ENCODE results near the gene ENGASE. TPM values are rescaled to one million over a fixed set of nuclear protein-coding genes. Genes with fewer than 3 reads are reported as not detected.

Gene ENGASE
- total RNA-seq, 2 donors from 2014 or later, result 26.9 to 30.2 TPM

DNA sequence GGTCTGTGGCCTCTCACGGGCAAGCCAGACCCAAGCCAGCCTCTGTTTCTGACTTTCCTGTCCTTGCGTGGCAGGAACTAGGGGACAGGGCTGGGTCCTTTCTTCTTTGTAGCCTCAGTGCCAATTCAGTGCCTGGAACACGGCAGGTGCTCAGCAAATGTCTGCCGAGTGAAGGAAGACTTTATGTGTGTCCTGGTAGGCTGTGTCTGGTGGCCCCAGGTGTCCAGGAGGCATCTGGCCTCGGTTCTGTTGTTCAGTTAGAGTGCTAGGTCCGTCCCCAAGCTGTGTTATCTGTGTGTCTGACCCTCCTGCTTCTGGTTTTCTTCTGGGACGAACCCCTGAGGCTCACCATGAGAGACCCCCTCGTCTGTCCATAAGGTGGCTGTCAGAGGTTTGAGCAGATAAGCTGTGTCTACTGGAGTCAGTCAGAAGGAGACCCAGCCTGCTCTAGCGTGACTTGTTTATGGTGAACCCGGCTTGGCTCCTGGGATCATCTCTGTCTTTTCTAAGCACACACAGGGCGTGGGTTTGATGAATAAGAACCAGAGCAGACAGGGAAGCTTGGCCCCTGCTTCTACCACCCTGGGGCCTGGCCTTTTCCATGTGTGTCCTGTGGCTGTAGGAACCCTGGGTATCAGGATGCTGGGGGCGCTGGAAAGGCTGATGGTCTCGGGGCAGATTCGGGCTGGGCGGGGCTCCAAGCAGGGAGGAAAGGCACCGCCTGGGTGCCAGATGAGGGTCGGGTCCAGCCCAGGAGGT, 39.3 kb downstream of the ENGASE start:
- H3K27me3 Mint-ChIP-seq, result peaks cover 3% of the 10 kb centered on the region
- H3K9me3 Mint-ChIP-seq, result no peaks in the 10 kb centered on the region
- H3K4me1 Mint-ChIP-seq, result no peaks in the 10 kb centered on the region
- no peaks in the 10 kb centered on the region for H3K36me3 Mint-ChIP-seq (ENCODE audit: low read depth)
- no peak overlapping the region for H3K27ac Mint-ChIP-seq
- ATAC-seq (replicated peaks), result no peak
- no peak overlapping the region for H3K4me3 Mint-ChIP-seq

DNA sequence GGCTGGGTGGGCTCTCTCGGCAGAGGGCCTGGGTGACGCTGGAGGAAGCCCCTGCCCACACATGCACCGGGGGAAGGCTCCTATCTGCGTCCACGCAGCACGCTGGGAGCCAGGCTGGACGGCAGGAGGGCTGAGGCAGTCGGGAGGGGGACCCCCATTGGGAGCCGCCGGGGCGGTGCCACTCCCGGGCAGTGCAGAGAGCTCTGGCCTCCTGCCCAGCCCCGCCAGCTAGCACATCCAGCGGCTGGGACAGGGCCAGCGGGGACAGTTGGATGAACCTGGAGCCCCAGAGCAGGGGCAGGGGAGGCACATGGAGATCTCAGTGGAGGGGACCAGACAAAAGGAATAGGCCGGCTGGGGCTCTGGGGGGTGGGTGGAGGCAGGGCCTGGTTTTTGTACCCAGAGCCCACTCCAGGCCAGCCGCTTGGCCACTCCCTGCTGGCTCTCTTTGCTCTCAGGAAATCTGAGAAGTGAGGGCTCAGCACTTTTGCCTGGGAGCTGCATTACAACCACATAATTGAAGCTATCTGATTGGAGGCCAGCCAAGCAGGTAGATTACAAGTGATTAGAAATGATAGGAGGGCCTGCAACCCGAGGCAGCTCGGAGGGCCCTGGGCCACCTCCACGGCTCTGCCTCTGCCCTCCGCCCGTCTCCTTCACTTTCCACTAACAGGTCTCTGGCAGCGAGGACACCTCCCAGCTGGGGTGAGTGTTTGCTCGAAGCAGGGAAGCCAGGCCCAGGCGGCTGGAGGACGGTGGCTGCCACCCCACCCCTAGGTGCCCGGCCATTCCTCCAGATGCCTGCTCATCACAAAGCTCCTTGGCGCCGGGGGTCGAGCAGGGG, 40.1 kb downstream of the ENGASE start:
- Mint-ChIP-seq H3K27me3 (peaks cover 3% of the 10 kb centered on the region), H3K27ac (no peak overlapping the region), H3K4me1 (no peaks in the 10 kb centered on the region), H3K4me3 (no peak overlapping the region), H3K36me3 (ENCODE audit: low read depth) (no peaks in the 10 kb centered on the region), H3K9me3 (no peaks in the 10 kb centered on the region)
- ATAC-seq (replicated peaks), result no peak

DNA sequence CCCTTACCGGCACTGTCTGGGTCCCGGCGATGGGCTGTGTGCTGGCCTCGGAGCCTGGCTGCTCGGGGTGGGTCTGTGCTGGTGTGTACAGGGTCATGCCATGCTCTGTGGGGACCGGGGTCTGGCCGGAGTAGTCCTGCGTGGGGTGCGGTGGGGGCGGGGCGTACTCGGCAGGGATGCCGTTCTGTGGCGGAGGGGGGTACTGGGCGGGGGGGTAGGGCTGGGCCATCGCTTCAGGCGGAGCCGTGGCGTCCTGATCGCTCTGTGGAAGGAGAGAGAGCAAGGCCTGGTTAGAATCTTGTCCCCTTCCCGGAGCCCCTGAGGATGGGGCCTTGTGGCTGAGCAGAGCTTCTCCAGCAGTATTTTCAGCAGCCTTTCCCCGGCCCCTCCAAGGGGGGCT, 40.9 kb downstream of the ENGASE start:
- Mint-ChIP-seq H3K27me3 (peaks cover 3% of the 10 kb centered on the region), H3K27ac (no peak overlapping the region), H3K4me1 (no peaks in the 10 kb centered on the region), H3K36me3 (ENCODE audit: low read depth) (no peaks in the 10 kb centered on the region), H3K4me3 (no peak overlapping the region), H3K9me3 (no peaks in the 10 kb centered on the region)
- no peak for ATAC-seq (replicated peaks)

DNA sequence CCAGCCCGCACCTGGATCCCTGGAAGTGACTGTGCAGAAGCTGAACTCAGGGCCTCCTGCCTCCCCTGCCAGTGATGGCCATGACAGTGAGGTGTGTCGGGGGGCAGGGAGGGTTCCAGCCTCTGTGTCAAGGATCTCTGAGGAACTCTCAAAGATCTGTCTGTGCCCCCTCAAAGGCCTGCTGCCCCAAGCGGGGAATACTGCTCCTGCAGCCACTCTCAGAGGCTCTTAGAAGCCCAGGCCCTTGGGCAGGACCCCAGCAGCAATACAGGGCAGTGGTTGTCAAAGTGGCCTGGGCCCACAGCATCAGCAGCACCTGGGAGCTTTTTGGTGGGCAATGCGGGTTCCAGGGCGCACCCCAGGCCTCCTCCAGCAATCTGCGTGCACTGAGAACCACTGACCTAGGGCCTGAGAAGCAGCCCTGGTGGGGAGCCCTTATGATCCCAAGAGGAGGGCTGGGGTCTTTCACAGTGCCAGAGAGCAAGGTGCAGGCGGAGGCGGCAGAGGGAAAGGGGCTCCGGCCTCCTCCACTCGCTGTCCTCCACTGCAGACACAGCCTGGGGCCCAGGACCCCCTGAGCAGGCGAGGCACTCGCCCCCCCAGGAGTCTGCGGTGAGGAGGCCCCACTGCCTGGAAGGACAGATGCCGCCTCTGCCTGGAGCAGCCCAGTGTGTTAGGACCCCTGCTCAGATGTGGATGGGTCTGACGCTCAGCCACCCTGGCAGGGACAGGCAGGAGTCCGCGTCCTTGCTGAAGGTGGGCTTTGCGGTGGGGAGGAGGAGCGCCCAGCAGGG, 42.1 kb downstream of the ENGASE start:
- ATAC-seq (replicated peaks), result no peak
- Mint-ChIP-seq H3K36me3 (ENCODE audit: low read depth) (no peaks in the 10 kb centered on the region), H3K4me3 (no peak overlapping the region), H3K9me3 (no peaks in the 10 kb centered on the region), H3K4me1 (no peaks in the 10 kb centered on the region), H3K27ac (no peak overlapping the region), H3K27me3 (peaks cover 3% of the 10 kb centered on the region)

DNA sequence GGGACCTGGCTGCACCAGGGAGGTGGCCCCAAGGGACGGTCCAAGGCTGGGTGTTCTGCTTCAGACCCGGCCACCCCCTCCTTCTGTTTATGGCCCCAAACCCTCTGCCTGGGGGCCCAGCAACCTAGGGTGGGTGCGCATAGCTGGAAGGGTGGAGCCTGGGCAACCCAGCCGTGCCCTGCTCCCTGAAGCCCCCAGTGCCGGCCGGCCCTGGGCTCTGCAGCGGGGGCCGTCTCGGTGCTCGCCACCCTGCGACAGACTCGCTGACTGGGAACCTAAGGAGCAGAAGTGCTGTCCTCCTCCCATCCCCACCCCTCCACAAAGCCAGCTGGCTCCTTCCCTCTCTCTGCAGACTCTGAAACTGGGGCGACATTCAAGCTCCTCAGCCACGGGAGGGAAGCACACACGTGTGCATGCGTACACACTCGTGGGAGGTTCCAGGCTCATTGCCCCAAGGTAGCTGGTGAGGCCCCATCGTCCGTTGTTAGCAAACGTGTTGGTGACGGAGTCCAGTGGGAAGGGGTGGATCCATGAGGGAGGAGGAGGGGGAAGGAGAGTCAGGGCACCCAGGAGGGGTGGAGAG, 43.4 kb downstream of the ENGASE start:
- Mint-ChIP-seq H3K4me1 (no peaks in the 10 kb centered on the region), H3K9me3 (no peaks in the 10 kb centered on the region), H3K27ac (no peak overlapping the region), H3K27me3 (peaks cover 3% of the 10 kb centered on the region), H3K4me3 (no peak overlapping the region), H3K36me3 (ENCODE audit: low read depth) (no peaks in the 10 kb centered on the region)
- no peak for ATAC-seq (replicated peaks)

DNA sequence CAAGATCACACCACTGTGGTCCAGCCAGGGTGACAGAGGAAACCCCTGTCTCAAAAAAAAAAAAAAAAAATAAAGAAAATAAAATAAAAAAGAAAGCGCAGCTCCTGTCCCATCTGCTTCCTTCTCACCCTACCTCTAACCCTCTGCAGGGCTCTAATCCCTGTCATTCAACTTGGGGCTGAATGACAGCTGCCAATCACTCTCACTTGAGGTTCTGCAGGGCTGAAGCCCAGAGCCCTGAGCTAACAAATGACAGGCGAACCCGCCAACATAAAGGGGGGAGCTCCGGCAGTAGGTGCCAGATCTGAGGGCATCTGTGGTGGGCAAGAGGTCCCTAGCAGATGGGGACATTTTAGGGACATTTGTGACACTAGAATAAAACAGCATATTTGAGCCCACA, 44.3 kb downstream of the ENGASE start:
- no peaks in the 10 kb centered on the region for H3K4me1 Mint-ChIP-seq
- H3K9me3 Mint-ChIP-seq, result no peaks in the 10 kb centered on the region
- H3K27ac Mint-ChIP-seq, result no peak overlapping the region
- H3K36me3 Mint-ChIP-seq (ENCODE audit: low read depth), result no peaks in the 10 kb centered on the region
- H3K27me3 Mint-ChIP-seq, result peaks cover 3% of the 10 kb centered on the region
- H3K4me3 Mint-ChIP-seq, result no peak overlapping the region
- no peak for ATAC-seq (replicated peaks)

DNA sequence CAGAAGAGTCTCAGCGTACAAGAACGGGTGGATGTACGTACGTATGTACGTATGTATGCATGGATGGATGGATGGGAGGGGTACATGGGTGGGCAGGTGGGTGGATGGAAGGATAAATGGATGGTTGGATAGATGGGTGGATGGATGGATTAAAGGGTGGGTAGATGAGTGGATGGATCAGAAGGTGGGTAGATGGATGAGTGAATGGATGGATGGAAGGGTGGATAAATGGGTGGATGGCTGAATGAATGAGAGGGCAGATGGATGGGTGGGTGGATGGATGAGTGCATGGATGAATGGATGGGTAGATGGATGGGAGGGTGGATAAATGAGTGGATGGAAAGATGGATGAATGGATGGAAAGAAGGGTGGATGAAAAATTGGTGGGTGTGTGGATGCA, 45.6 kb downstream of the ENGASE start:
- Mint-ChIP-seq H3K27ac (no peak overlapping the region), H3K4me1 (no peaks in the 10 kb centered on the region), H3K9me3 (no peaks in the 10 kb centered on the region), H3K27me3 (peaks cover 3% of the 10 kb centered on the region), H3K4me3 (no peak overlapping the region), H3K36me3 (ENCODE audit: low read depth) (no peaks in the 10 kb centered on the region)
- no peak for ATAC-seq (replicated peaks)

DNA sequence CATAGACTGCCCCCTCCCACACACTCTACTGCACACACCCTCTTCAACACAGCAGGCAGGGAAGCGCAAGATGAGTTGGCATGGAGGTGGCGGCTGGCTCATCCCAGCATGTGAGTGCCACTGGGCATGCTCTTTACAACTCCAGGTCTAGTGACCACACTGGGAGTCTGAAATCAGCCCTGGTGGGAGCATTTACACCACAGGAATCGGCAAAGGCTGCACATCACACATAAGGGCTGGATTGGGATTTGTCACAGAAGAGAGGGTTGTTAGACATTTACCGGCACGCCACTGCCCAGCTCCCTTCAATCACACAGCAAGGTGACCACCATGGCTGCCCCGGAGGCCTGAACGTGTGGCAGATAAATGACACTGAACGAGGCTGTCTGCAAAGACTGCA, 49.4 kb downstream of the ENGASE start:
- ATAC-seq (replicated peaks), result no peak
- no peaks in the 10 kb centered on the region for H3K4me1 Mint-ChIP-seq
- no peaks in the 10 kb centered on the region for H3K27me3 Mint-ChIP-seq
- H3K27ac Mint-ChIP-seq, result no peak overlapping the region
- no peaks in the 10 kb centered on the region for H3K36me3 Mint-ChIP-seq (ENCODE audit: low read depth)
- no peaks in the 10 kb centered on the region for H3K9me3 Mint-ChIP-seq
- no peak overlapping the region for H3K4me3 Mint-ChIP-seq

DNA sequence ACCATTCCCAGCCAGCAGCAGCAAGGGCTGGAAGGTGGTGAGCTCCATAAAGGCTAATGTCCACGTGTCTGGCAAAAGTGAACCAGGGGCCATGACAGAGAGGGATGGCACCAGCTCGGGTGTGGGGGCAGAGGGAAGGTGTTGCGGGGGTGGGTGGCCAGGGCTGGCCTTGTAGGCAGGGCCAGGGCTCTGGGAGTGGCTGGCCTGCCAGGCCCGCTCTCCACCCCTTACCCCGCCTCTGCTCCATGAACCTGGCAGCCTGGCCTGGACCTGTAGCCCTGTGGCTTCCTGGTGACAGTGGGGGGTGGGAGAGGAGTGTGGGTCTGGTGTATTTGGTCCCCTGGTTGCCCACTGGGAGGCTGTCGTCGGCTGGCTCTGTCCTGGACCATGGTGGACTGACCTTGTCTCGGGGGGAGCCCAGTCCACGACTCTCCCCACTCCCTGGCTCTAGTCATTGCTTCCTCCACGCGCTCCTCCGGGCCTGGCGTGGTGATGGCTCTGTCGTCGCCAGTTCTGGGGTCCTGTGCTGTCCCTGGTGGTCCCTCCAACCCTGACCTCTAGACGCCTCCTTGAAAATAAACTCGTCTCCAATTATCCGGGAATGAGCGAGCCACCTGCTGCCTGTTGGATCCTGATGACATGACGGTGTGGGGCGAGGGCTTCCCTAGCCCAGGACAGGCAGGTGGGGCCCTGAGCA, 50.0 kb downstream of the ENGASE start:
- Mint-ChIP-seq H3K36me3 (ENCODE audit: low read depth) (no peaks in the 10 kb centered on the region), H3K4me1 (no peaks in the 10 kb centered on the region), H3K4me3 (no peak overlapping the region), H3K27me3 (no peaks in the 10 kb centered on the region), H3K27ac (no peak overlapping the region), H3K9me3 (no peaks in the 10 kb centered on the region)
- ATAC-seq (replicated peaks), result no peak

DNA sequence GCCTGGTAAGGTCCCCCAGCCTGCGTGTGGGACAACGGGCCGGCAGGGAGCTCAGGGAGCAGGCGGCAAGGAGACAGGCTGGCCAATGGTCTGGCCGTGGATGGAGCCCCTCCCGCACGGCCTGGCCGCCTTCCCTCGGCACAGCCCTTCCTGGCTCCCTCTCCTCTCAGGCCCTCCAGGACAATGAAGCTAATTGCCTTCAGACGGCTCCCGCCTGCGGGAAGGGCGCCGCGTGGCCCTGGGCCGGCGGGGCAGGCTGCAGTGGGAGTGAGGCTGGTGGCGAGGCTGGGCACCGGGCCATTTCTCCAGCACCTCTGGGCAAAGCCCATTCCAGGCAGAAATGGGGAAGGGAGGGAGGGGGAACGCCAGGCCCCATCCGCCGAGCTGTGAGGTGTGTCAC, 50.9 kb downstream of the ENGASE start:
- no peak for ATAC-seq (replicated peaks)
- H3K4me1 Mint-ChIP-seq, result no peaks in the 10 kb centered on the region
- no peak overlapping the region for H3K27ac Mint-ChIP-seq
- H3K9me3 Mint-ChIP-seq, result no peaks in the 10 kb centered on the region
- no peaks in the 10 kb centered on the region for H3K27me3 Mint-ChIP-seq
- H3K4me3 Mint-ChIP-seq, result no peak overlapping the region
- H3K36me3 Mint-ChIP-seq (ENCODE audit: low read depth), result no peaks in the 10 kb centered on the region

DNA sequence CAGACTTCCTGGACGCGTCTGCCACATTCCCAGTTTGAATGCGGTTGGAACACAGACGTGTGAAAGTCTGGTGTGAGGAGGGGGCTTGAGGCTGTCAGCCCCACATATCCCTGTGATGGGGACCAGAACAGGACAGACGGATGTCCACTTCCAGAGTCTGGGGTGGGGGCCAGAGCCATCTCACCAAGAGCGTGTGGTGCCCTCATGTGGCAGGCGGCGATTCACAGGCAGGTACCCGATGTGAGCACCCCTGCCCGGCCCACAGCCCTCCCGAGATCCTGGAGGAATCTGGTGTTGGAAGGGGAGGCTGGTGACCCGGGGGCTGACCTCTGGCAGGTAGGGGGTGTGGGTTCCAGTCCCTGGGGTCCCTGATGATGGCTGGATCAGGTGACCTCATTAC, 51.5 kb downstream of the ENGASE start:
- Mint-ChIP-seq H3K36me3 (ENCODE audit: low read depth) (no peaks in the 10 kb centered on the region), H3K27me3 (peaks cover 2% of the 10 kb centered on the region), H3K4me1 (peaks cover 3% of the 10 kb centered on the region), H3K27ac (no peak overlapping the region), H3K9me3 (no peaks in the 10 kb centered on the region), H3K4me3 (no peak overlapping the region)
- no peak for ATAC-seq (replicated peaks)

DNA sequence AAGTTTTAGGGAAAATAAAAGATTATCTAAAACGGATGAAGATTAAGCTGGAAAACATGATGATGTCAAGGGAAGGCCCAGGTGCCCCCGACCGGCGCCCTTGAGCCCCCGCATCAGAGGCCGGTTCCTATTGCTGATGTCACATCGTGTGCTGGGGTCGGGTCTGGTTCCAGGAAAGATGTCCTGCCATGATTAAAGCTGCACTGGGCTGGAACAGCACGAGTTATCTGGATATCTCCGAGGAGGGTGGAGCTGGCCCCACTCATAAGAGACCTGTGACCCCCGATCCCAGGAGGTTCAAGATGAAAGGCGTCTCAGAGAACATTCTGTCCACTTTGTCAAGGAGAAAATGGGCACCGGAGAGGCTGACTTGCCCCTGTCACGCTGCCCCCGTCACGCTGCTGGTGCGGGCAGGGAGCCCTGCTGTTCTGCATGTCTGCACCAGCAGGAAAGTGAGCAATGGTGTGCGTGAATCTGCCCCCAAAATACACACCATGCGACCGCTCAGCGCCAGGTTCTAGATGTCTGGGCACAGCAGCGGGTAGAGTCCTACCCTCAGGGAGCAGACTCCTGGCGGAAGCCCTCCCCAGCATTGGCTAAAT, 53.0 kb downstream of the ENGASE start:
- H3K4me3 Mint-ChIP-seq, result no peak overlapping the region
- no peak overlapping the region for H3K27ac Mint-ChIP-seq
- H3K27me3 Mint-ChIP-seq, result peaks cover 4% of the 10 kb centered on the region
- no peaks in the 10 kb centered on the region for H3K36me3 Mint-ChIP-seq (ENCODE audit: low read depth)
- no peaks in the 10 kb centered on the region for H3K9me3 Mint-ChIP-seq
- no peak for ATAC-seq (replicated peaks)
- H3K4me1 Mint-ChIP-seq, result peaks cover 5% of the 10 kb centered on the region

DNA sequence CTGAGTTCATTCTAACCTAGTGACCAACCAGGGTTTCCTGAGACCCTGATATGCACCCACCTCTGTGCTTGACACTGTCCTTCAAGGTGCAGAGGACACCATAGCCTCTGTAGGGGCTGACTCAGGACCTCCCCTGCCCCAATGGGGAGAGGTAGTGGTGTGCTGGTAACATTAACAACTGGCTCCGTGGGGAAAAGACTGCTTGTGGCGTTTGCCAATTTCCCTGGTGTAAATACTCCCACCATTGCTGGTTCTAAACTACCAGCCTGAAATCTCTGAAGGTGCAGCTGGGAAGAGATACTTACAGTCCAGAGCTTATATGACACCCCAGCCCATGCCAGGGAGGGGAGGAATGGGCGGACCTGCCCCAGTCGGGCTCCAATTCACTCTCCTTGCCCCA, 54.9 kb downstream of the ENGASE start:
- no peaks in the 10 kb centered on the region for H3K36me3 Mint-ChIP-seq (ENCODE audit: low read depth)
- H3K4me1 Mint-ChIP-seq, result peaks cover 5% of the 10 kb centered on the region
- no peak for ATAC-seq (replicated peaks)
- H3K9me3 Mint-ChIP-seq, result no peaks in the 10 kb centered on the region
- no peak overlapping the region for H3K27ac Mint-ChIP-seq
- peaks cover 9% of the 10 kb centered on the region for H3K27me3 Mint-ChIP-seq
- H3K4me3 Mint-ChIP-seq, result no peak overlapping the region

All from activated T-helper 17 cell treated with anti-CD3 and anti-CD28 coated beads, Interleukin-2, amount 50 U/mL, for 72 hours (primary cell).